HEK293 (cell line): Measurements from ENCODE around the gene CZIB.

Experiments used
- CTCF ChIP-seq: fragments of 450-650 bp; formaldehyde crosslinking; IDR thresholded peaks from 2 replicates; pipeline ENCODE4 v1.5.1; 2016; ENCODE audit warnings: missing biosample characterization, missing genetic modification characterization
- HOXA7 ChIP-seq: sonication (generic); formaldehyde crosslinking; IDR thresholded peaks from 2 replicates; pipeline ENCODE4 v1.8.1; 2022; ENCODE audit warnings: missing genetic modification reagents, borderline replicate concordance
- KLF16 ChIP-seq: fragments of 450-650 bp; formaldehyde crosslinking; IDR thresholded peaks from 2 replicates; pipeline ENCODE4 v1.5.1; 2017; ENCODE audit warnings: missing biosample characterization, missing genetic modification characterization
- KLF8 ChIP-seq: fragments of 450-650 bp; formaldehyde crosslinking; IDR thresholded peaks from 2 replicates; pipeline ENCODE4 v1.5.1; 2016; ENCODE audit warnings: missing biosample characterization, missing genetic modification characterization
- ZBTB21 ChIP-seq: fragments of 450-650 bp; formaldehyde crosslinking; IDR thresholded peaks from 2 replicates; pipeline ENCODE4 v1.5.1; 2017; ENCODE audit warnings: missing biosample characterization, missing genetic modification characterization
- ZBTB48 ChIP-seq: fragments of 450-650 bp; formaldehyde crosslinking; IDR thresholded peaks from 2 replicates; pipeline ENCODE4 v1.5.1; 2016; ENCODE audit warnings: missing biosample characterization, missing genetic modification characterization
- ZBTB8A ChIP-seq: fragments of 450-650 bp; formaldehyde crosslinking; IDR thresholded peaks from 2 replicates; pipeline ENCODE4 v1.5.1; 2016; ENCODE audit warnings: missing biosample characterization, missing genetic modification characterization
- ZIC2 ChIP-seq: fragments of 450-650 bp; formaldehyde crosslinking; IDR thresholded peaks from 2 replicates; pipeline ENCODE4 v1.5.1; 2016; ENCODE audit warnings: missing biosample characterization, missing genetic modification characterization
- ZNF10 ChIP-seq: fragments of 450-650 bp; formaldehyde crosslinking; IDR thresholded peaks from 2 replicates; pipeline ENCODE4 v1.5.1; 2017; ENCODE audit warnings: missing biosample characterization, missing genetic modification characterization
- ZNF133 ChIP-seq: fragments of 450-650 bp; formaldehyde crosslinking; IDR thresholded peaks from 2 replicates; pipeline ENCODE4 v1.5.1; 2016; ENCODE audit warnings: missing biosample characterization, missing genetic modification characterization
- ZNF335 ChIP-seq: fragments of 450-650 bp; formaldehyde crosslinking; conservative IDR thresholded peaks from 2 replicates; pipeline ENCODE4 v1.5.1; 2016; ENCODE audit warnings: missing biosample characterization, missing genetic modification characterization
- ZNF449 ChIP-seq: fragments of 450-650 bp; formaldehyde crosslinking; IDR thresholded peaks from 2 replicates; pipeline ENCODE4 v1.5.1; 2017; ENCODE audit warnings: missing biosample characterization, mild to moderate bottlenecking, missing genetic modification characterization, moderate library complexity
- ZNF558 ChIP-seq: fragments of 450-650 bp; formaldehyde crosslinking; IDR thresholded peaks from 2 replicates; pipeline ENCODE4 v1.5.1; 2016; ENCODE audit warnings: missing biosample characterization, missing genetic modification characterization
- ZNF600 ChIP-seq: fragments of 450-650 bp; formaldehyde crosslinking; IDR thresholded peaks from 2 replicates; pipeline ENCODE4 v1.5.1; 2016; ENCODE audit warnings: missing biosample characterization, missing genetic modification characterization
- ZNF629 ChIP-seq: fragments of 450-650 bp; formaldehyde crosslinking; IDR thresholded peaks from 2 replicates; pipeline ENCODE4 v1.5.1; 2017; ENCODE audit warnings: missing biosample characterization, missing genetic modification characterization
- ZNF76 ChIP-seq: fragments of 450-650 bp; formaldehyde crosslinking; IDR thresholded peaks from 2 replicates; pipeline ENCODE4; 2016; ENCODE audit warnings: low read depth, missing biosample characterization, missing genetic modification characterization, borderline replicate concordance
- TF ChIP-seq, protein P1 (sequence below): fragments of 450-650 bp; formaldehyde crosslinking; IDR thresholded peaks from 2 replicates; pipeline ENCODE4 v1.5.0; 2017; ENCODE audit warnings: missing biosample characterization, missing genetic modification characterization, borderline replicate concordance
- TF ChIP-seq, protein P2 (sequence below): fragments of 450-650 bp; formaldehyde crosslinking; conservative IDR thresholded peaks from 2 replicates; pipeline ENCODE4 v1.5.1; 2016; ENCODE audit warnings: low read depth, missing biosample characterization, missing genetic modification characterization
- TF ChIP-seq, protein P3 (sequence below): fragments of 450-650 bp; formaldehyde crosslinking; IDR thresholded peaks from 2 replicates; pipeline ENCODE4 v1.5.1; 2016; ENCODE audit warnings: missing biosample characterization, missing genetic modification characterization
- TF ChIP-seq, protein P4 (sequence below): fragments of 450-650 bp; formaldehyde crosslinking; IDR thresholded peaks from 2 replicates; pipeline ENCODE4 v1.5.1; 2016; ENCODE audit warnings: missing biosample characterization, missing genetic modification characterization, borderline replicate concordance
- TF ChIP-seq, protein P5 (sequence below): fragments of 450-650 bp; formaldehyde crosslinking; IDR thresholded peaks from 2 replicates; pipeline ENCODE4 v1.5.1; 2016; ENCODE audit warnings: missing biosample characterization, missing genetic modification characterization
- TF ChIP-seq, protein P6 (sequence below): fragments of 450-650 bp; formaldehyde crosslinking; IDR thresholded peaks from 2 replicates; pipeline ENCODE4 v1.5.1; 2017; ENCODE audit warnings: missing biosample characterization, missing genetic modification characterization

CZIB gene

DNA sequence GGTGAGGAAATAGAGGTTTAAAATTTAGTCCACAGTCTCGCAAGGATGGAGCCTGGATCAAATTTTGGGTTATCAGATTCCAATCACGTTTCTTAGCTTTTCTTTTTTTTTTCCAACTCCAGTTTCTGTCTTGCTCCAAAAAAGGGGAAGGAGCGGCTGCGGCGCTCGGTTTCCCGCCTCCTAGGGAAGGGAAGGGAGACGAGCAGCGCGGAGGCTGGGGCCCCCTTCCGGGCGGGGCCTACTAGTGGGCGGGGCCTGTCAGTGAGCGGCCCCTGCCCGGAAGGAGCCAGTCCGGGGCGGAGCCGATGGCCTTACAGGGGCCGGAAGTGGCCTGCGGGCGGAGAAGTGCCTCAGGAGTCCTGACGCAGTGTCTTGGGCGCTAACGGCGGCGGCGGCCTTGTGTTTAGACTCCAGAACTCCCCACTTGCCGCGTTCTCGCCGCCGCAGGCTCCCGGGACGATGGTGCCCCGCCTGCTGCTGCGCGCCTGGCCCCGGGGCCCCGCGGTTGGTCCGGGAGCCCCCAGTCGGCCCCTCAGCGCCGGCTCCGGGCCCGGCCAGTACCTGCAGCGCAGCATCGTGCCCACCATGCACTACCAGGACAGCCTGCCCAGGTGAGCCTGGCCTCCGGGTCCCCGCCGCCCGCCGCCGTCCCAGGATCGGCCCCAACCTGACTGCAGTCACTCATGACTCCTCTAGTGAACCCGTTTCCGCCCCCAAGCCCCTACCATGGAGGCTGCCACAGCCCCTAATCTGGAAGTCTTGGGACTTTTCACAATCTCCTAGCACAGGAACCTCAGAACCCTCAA is 23.7 kb downstream of the CZIB start, which contains the start of gene CPT2 (continued):
- peak; percentile 74 for TF ChIP-seq KLF8 (tag by site-specific recombination)
- TF ChIP-seq ZNF335 (tag by site-specific recombination): peak; percentile 59; the same call in 1 of the 2 replicates
- TF ChIP-seq, protein P1, sequence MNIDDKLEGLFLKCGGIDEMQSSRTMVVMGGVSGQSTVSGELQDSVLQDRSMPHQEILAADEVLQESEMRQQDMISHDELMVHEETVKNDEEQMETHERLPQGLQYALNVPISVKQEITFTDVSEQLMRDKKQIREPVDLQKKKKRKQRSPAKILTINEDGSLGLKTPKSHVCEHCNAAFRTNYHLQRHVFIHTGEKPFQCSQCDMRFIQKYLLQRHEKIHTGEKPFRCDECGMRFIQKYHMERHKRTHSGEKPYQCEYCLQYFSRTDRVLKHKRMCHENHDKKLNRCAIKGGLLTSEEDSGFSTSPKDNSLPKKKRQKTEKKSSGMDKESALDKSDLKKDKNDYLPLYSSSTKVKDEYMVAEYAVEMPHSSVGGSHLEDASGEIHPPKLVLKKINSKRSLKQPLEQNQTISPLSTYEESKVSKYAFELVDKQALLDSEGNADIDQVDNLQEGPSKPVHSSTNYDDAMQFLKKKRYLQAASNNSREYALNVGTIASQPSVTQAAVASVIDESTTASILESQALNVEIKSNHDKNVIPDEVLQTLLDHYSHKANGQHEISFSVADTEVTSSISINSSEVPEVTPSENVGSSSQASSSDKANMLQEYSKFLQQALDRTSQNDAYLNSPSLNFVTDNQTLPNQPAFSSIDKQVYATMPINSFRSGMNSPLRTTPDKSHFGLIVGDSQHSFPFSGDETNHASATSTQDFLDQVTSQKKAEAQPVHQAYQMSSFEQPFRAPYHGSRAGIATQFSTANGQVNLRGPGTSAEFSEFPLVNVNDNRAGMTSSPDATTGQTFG (tag by site-specific recombination): no peak
- TF ChIP-seq ZNF600: peak; percentile 79
- TF ChIP-seq ZNF10 (tag by site-specific recombination): no peak
- peak; percentile 88 for TF ChIP-seq ZBTB8A (tag by site-specific recombination)
- 0 out of 2 replicates have a peak, but pooled peaks have one; percentile 15 for TF ChIP-seq ZIC2
- TF ChIP-seq, protein P2, sequence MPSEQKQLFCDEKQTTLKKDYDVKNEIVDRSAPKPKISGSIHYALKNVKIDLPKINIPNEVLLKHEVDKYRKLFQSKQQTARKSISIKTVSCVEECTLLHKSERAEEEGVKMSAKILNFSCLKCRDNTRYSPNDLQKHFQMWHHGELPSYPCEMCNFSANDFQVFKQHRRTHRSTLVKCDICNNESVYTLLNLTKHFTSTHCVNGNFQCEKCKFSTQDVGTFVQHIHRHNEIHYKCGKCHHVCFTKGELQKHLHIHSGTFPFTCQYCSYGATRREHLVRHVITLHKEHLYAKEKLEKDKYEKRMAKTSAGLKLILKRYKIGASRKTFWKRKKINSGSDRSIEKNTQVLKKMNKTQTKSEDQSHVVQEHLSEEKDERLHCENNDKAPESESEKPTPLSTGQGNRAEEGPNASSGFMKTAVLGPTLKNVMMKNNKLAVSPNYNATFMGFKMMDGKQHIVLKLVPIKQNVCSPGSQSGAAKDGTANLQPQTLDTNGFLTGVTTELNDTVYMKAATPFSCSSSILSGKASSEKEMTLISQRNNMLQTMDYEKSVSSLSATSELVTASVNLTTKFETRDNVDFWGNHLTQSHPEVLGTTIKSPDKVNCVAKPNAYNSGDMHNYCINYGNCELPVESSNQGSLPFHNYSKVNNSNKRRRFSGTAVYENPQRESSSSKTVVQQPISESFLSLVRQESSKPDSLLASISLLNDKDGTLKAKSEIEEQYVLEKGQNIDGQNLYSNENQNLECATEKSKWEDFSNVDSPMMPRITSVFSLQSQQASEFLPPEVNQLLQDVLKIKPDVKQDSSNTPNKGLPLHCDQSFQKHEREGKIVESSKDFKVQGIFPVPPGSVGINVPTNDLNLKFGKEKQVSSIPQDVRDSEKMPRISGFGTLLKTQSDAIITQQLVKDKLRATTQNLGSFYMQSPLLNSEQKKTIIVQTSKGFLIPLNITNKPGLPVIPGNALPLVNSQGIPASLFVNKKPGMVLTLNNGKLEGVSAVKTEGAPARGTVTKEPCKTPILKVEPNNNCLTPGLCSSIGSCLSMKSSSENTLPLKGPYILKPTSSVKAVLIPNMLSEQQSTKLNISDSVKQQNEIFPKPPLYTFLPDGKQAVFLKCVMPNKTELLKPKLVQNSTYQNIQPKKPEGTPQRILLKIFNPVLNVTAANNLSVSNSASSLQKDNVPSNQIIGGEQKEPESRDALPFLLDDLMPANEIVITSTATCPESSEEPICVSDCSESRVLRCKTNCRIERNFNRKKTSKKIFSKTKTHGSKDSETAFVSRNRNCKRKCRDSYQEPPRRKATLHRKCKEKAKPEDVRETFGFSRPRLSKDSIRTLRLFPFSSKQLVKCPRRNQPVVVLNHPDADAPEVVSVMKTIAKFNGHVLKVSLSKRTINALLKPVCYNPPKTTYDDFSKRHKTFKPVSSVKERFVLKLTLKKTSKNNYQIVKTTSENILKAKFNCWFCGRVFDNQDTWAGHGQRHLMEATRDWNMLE (tag by site-specific recombination): 0 out of 2 replicates have a peak, but pooled peaks have one; percentile 28
- peak; percentile 75 for TF ChIP-seq ZNF629
- TF ChIP-seq, protein P3, sequence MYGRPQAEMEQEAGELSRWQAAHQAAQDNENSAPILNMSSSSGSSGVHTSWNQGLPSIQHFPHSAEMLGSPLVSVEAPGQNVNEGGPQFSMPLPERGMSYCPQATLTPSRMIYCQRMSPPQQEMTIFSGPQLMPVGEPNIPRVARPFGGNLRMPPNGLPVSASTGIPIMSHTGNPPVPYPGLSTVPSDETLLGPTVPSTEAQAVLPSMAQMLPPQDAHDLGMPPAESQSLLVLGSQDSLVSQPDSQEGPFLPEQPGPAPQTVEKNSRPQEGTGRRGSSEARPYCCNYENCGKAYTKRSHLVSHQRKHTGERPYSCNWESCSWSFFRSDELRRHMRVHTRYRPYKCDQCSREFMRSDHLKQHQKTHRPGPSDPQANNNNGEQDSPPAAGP: no peak
- TF ChIP-seq ZNF76 (tag by site-specific recombination): peak; percentile 38; the same call in 1 of the 2 replicates
- peak; percentile 38; the same call in 1 of the 2 replicates for TF ChIP-seq ZBTB21
- TF ChIP-seq HOXA7 (CRISPR knock-in tag): no peak
- peak; percentile 56; the same call in 1 of the 2 replicates for TF ChIP-seq KLF16
- TF ChIP-seq ZNF558: no peak
- TF ChIP-seq, protein P4, sequence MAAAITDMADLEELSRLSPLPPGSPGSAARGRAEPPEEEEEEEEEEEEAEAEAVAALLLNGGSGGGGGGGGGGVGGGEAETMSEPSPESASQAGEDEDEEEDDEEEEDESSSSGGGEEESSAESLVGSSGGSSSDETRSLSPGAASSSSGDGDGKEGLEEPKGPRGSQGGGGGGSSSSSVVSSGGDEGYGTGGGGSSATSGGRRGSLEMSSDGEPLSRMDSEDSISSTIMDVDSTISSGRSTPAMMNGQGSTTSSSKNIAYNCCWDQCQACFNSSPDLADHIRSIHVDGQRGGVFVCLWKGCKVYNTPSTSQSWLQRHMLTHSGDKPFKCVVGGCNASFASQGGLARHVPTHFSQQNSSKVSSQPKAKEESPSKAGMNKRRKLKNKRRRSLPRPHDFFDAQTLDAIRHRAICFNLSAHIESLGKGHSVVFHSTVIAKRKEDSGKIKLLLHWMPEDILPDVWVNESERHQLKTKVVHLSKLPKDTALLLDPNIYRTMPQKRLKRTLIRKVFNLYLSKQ: no peak
- TF ChIP-seq, protein P5, sequence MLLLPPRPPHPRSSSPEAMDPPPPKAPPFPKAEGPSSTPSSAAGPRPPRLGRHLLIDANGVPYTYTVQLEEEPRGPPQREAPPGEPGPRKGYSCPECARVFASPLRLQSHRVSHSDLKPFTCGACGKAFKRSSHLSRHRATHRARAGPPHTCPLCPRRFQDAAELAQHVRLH (tag by site-specific recombination): no peak
- TF ChIP-seq ZNF133: no peak
- no peak for TF ChIP-seq CTCF
- no peak for TF ChIP-seq ZBTB48 (tag by site-specific recombination)
- TF ChIP-seq, protein P6, sequence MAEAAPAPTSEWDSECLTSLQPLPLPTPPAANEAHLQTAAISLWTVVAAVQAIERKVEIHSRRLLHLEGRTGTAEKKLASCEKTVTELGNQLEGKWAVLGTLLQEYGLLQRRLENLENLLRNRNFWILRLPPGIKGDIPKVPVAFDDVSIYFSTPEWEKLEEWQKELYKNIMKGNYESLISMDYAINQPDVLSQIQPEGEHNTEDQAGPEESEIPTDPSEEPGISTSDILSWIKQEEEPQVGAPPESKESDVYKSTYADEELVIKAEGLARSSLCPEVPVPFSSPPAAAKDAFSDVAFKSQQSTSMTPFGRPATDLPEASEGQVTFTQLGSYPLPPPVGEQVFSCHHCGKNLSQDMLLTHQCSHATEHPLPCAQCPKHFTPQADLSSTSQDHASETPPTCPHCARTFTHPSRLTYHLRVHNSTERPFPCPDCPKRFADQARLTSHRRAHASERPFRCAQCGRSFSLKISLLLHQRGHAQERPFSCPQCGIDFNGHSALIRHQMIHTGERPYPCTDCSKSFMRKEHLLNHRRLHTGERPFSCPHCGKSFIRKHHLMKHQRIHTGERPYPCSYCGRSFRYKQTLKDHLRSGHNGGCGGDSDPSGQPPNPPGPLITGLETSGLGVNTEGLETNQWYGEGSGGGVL (tag by site-specific recombination): no peak
- TF ChIP-seq ZNF449 (tag by site-specific recombination): no peak
